Tongue (tissue), 2 donors: ENCODE results near the gene NPTXR. TPM values are rescaled to one million over a fixed set of nuclear protein-coding genes. Genes with fewer than 3 reads are reported as not detected.
"Not testable (repeated sequence)": the region's sequence is repeated elsewhere in the genome, so short reads cannot be mapped to it uniquely, and the experiment has no call there.

Experiments used
- DNase-seq: peaks from one replicate; pipeline ENCODE4 v3.0.0-alpha.2; 2015
- total RNA-seq: library from RNA; depleted of rRNA; stranded (reverse); fragments of >200 nt; gene quantifications from one replicate; pipeline ENCODE4 v1.2.3, GENCODE V29; 2014

The NPTXR gene
- total RNA-seq, 1 donor from 2014 or later, result 12.3 TPM

- peak; percentile 86 for DNase-seq
Observed at GRCh38 chr22:38868886-38869381, 25.1 kb upstream of the NPTXR start.

- DNase-seq, result no peak
Observed at GRCh38 chr22:38868286-38868721, 24.5 kb upstream of the NPTXR start.

GRCh38 chr22:38867471-38868285 is 23.9 kb upstream of the NPTXR start:
- DNase-seq, result no peak

- no peak for DNase-seq
Observed at GRCh38 chr22:38867124-38867455, 23.3 kb upstream of the NPTXR start.

- DNase-seq, result no peak
Observed at GRCh38 chr22:38866399-38867123, 22.7 kb upstream of the NPTXR start.

GRCh38 chr22:38866024-38866398 is 22.2 kb upstream of the NPTXR start:
- no peak for DNase-seq

- DNase-seq, result no peak
Observed at GRCh38 chr22:38865201-38866023, 21.6 kb upstream of the NPTXR start.

GRCh38 chr22:38864361-38865191 is 20.7 kb upstream of the NPTXR start:
- DNase-seq, result no peak

- DNase-seq, result no peak
Observed at GRCh38 chr22:38863531-38864131, 19.8 kb upstream of the NPTXR start.

GRCh38 chr22:38862375-38863329 is 18.8 kb upstream of the NPTXR start:
- peak; percentile 47 for DNase-seq

GRCh38 chr22:38861927-38862326 is 18.1 kb upstream of the NPTXR start:
- DNase-seq, result no peak

GRCh38 chr22:38861170-38861876 is 17.5 kb upstream of the NPTXR start:
- DNase-seq, result no peak

- DNase-seq, result no peak
Observed at GRCh38 chr22:38860283-38861169, 16.7 kb upstream of the NPTXR start.

- DNase-seq, result no peak
Observed at GRCh38 chr22:38859581-38860282, 15.9 kb upstream of the NPTXR start.

- no peak for DNase-seq
Observed at GRCh38 chr22:38858492-38858891, 14.7 kb upstream of the NPTXR start.

- not testable (repeated sequence) for DNase-seq
Observed at GRCh38 chr22:38854476-38854875, 10.6 kb upstream of the NPTXR start.

- DNase-seq, result not testable (repeated sequence)
Observed at GRCh38 chr22:38853883-38854282, 10.1 kb upstream of the NPTXR start.

- DNase-seq, result no peak
Observed at GRCh38 chr22:38853196-38853651, 9.4 kb upstream of the NPTXR start.
